GM19193 (cell line): ENCODE data around the gene SND1.

ENCODE experiments used
- POLR2A ChIP-seq: IDR thresholded peaks from 4 replicates; pipeline ENCODE4 v1.6.1; 2011; ENCODE audit not compliant: insufficient read depth, insufficient read length; ENCODE audit errors: extremely low read depth

Gene SND1

GRCh38 chr7:127903892-127904669, 252.1 kb downstream of the SND1 start:
- no peak for TF ChIP-seq POLR2A

GRCh38 chr7:127904670-127904985, 252.6 kb downstream of the SND1 start:
- no peak for TF ChIP-seq POLR2A

GRCh38 chr7:127905021-127905420, 253.0 kb downstream of the SND1 start:
- no peak for TF ChIP-seq POLR2A

- no peak for TF ChIP-seq POLR2A
Measured at GRCh38 chr7:127905491-127906330, 253.7 kb downstream of the SND1 start.

GRCh38 chr7:127907110-127908040, 255.4 kb downstream of the SND1 start:
- no peak for TF ChIP-seq POLR2A

GRCh38 chr7:127908430-127909258, 256.6 kb downstream of the SND1 start:
- no peak for TF ChIP-seq POLR2A

GRCh38 chr7:127909424-127910152, 257.6 kb downstream of the SND1 start:
- no peak for TF ChIP-seq POLR2A

- TF ChIP-seq POLR2A: no peak
Measured at GRCh38 chr7:127910670-127911069, 258.7 kb downstream of the SND1 start.

GRCh38 chr7:127911968-127912511, 260.0 kb downstream of the SND1 start:
- TF ChIP-seq POLR2A: no peak

GRCh38 chr7:127912901-127913300, 260.9 kb downstream of the SND1 start:
- TF ChIP-seq POLR2A: no peak

- no peak for TF ChIP-seq POLR2A
Measured at GRCh38 chr7:127913686-127914085, 261.7 kb downstream of the SND1 start.

GRCh38 chr7:127914693-127915092, 262.7 kb downstream of the SND1 start:
- no peak for TF ChIP-seq POLR2A

GRCh38 chr7:127916735-127917134, 264.7 kb downstream of the SND1 start:
- TF ChIP-seq POLR2A: no peak
